ENCODE data around the gene DNAH2. TPM values are rescaled to one million over a fixed set of nuclear protein-coding genes. Genes with fewer than 3 reads are reported as not detected.

The DNAH2 gene
- total and polyA plus RNA-seq, 4 experiments from 2014 or later = not detected

GRCh38 chr17:7684851-7685532, 32.6 kb upstream of the DNAH2 start:
- H3K4me1 ChIP-seq (ENCODE audit: insufficient read depth, low read length) = peaks cover 40% of the 10 kb centered on the region
- H3K36me3 ChIP-seq (ENCODE audit: insufficient read depth, low read length) = no peaks in the 10 kb centered on the region
- peak overlapping the region; percentile 99 for H3K27ac ChIP-seq (ENCODE audit: low read depth, low read length)
- H3K4me3 Mint-ChIP-seq = peak overlapping the region; percentile 93 to 98 (median 96)
- peak overlapping the region; percentile 100 for H3K4me3 ChIP-seq (ENCODE audit: low read length in 2 of 2)
- intact Hi-C loops (cut with micrococcal nuclease) = loop anchor here (5.0 kb wide), 4 partner anchors 157 to 638 kb away; partner anchors contain the start of gene KCTD11
- H3K4me1 Mint-ChIP-seq = peaks cover 16 to 56% (median 40%) of the 10 kb centered on the region in 4 donors
- CTCF ChIA-PET (ENCODE audit: partially characterized antibody) = interaction anchor here (1.3 to 6.4 kb wide), 5 partner anchors 34 to 329 kb away, joined by 3 to 56 read pairs (median 4); partner anchors contain the start of genes FXR2 and SHBG
- H3K27me3 ChIP-seq (ENCODE audit: insufficient read depth, low read length) = no peaks in the 10 kb centered on the region
- POLR2A ChIA-PET (ENCODE audit: partially characterized antibody) = interaction anchor here (0.7 to 6.8 kb wide), 17 partner anchors 8 to 472 kb away, joined by 3 to 116 read pairs (median 28); partner anchors contain the start of genes ATP1B2, CD68, CNTROB and CYB5D1
- peaks cover 0 to 10% (median 0%) of the 10 kb centered on the region in 8 donors for H3K9me3 Mint-ChIP-seq
- no peaks in the 10 kb centered on the region for H3K27me3 Mint-ChIP-seq
- no peaks in the 10 kb centered on the region for H3K9me3 ChIP-seq (ENCODE audit: control insufficient read depth in 1 of 2, low read length in 2 of 2)
- peaks cover under 1 to 35% of the 10 kb centered on the region in 2 donors for H3K36me3 Mint-ChIP-seq
- DNase-seq = peak in 3 of 5 donors; percentile 32 to 41 (median 33)
- peak overlapping the region; percentile 98 to 100 (median 99) for H3K27ac Mint-ChIP-seq

GRCh38 chr17:7685533-7686221, 31.9 kb upstream of the DNAH2 start:
- ChIA-PET CTCF (ENCODE audit: partially characterized antibody) (interaction anchor here (0.6 to 6.4 kb wide), 18 partner anchors 8 to 640 kb away, joined by 3 to 56 read pairs (median 7); partner anchors contain the start of genes FXR2, MPDU1, SAT2 and SENP3), POLR2A (ENCODE audit: partially characterized antibody) (interaction anchor here (0.7 to 6.8 kb wide), 50 partner anchors 9 to 1268 kb away, joined by 3 to 116 read pairs (median 11); partner anchors contain the start of genes ACAP1, ATP1B2, CD68 and CNTROB)
- Histone ChIP-seq H3K36me3 (ENCODE audit: insufficient read depth, low read length) (no peaks in the 10 kb centered on the region), H3K9me3 (ENCODE audit: control insufficient read depth in 1 of 2, low read length in 2 of 2) (no peaks in the 10 kb centered on the region), H3K4me3 (ENCODE audit: low read length in 2 of 2) (peak overlapping the region; percentile 100), H3K4me1 (ENCODE audit: insufficient read depth, low read length) (peaks cover 40% of the 10 kb centered on the region), H3K27me3 (ENCODE audit: insufficient read depth, low read length) (no peaks in the 10 kb centered on the region), H3K27ac (ENCODE audit: low read depth, low read length) (peak overlapping the region; percentile 99)
- DNase-seq = peak; percentile 91 to 95 (median 94)
- H3K4me3 Mint-ChIP-seq = peak overlapping the region; percentile 93 to 98 (median 96)
- intact Hi-C loops (cut with micrococcal nuclease) = loop anchor here (1.0 to 5.0 kb wide), 12 partner anchors 58 to 638 kb away; partner anchors contain the start of genes KCTD11, MPDU1, NAA38 and POLR2A
- H3K36me3 Mint-ChIP-seq = peaks cover 5 to 38% of the 10 kb centered on the region in 2 donors
- peaks cover 19 to 59% (median 41%) of the 10 kb centered on the region in 4 donors for H3K4me1 Mint-ChIP-seq
- no peaks in the 10 kb centered on the region for H3K27me3 Mint-ChIP-seq
- peak overlapping the region; percentile 98 to 100 (median 99) for H3K27ac Mint-ChIP-seq
- peaks cover 0 to 10% (median 0%) of the 10 kb centered on the region in 8 donors for H3K9me3 Mint-ChIP-seq

- Histone ChIP-seq H3K4me3 (ENCODE audit: low read length in 2 of 2) (peak overlapping the region; percentile 100), H3K9me3 (ENCODE audit: control insufficient read depth in 1 of 2, low read length in 2 of 2) (no peaks in the 10 kb centered on the region), H3K27ac (ENCODE audit: low read depth, low read length) (peak overlapping the region; percentile 99), H3K36me3 (ENCODE audit: insufficient read depth, low read length) (no peaks in the 10 kb centered on the region), H3K4me1 (ENCODE audit: insufficient read depth, low read length) (peaks cover 40% of the 10 kb centered on the region), H3K27me3 (ENCODE audit: insufficient read depth, low read length) (no peaks in the 10 kb centered on the region)
- Mint-ChIP-seq H3K9me3 (peaks cover 0 to 10% (median 0%) of the 10 kb centered on the region in 8 donors), H3K36me3 (peaks cover 8 to 40% of the 10 kb centered on the region in 2 donors), H3K4me1 (peaks cover 19 to 59% (median 41%) of the 10 kb centered on the region in 4 donors), H3K27me3 (no peaks in the 10 kb centered on the region), H3K4me3 (peak overlapping the region; percentile 93 to 98 (median 96)), H3K27ac (peak overlapping the region; percentile 98 to 100 (median 99))
- ChIA-PET CTCF (ENCODE audit: partially characterized antibody) (interaction anchor here (0.6 to 6.4 kb wide), 40 partner anchors 7 to 641 kb away, joined by 3 to 56 read pairs (median 4); partner anchors contain the start of genes ATP1B2, FXR2, MPDU1 and NEURL4), POLR2A (ENCODE audit: partially characterized antibody) (interaction anchor here (0.6 to 6.8 kb wide), 69 partner anchors 10 to 1267 kb away, joined by 3 to 116 read pairs (median 6); partner anchors contain the start of genes ACAP1, ATP1B2, CD68 and CNTROB)
- intact Hi-C loops (cut with micrococcal nuclease) = loop anchor here (1.0 to 5.0 kb wide), 12 partner anchors 59 to 639 kb away; partner anchors contain the start of genes KCTD11, MPDU1, NAA38 and POLR2A
- DNase-seq = peak; percentile 86 to 94 (median 92)
These were observed 31.1 kb upstream of the DNAH2 start for GRCh38 chr17:7686222-7687071.

- CTCF ChIA-PET (ENCODE audit: partially characterized antibody) = interaction anchor here (0.6 to 6.4 kb wide), 48 partner anchors 8 to 641 kb away, joined by 3 to 56 read pairs (median 4); partner anchors contain the start of genes ACAP1, ALOXE3, ATP1B2 and FXR2
- H3K4me3 ChIP-seq (ENCODE audit: low read length in 2 of 2) = peak within 1 kb of the TSS; percentile 100
- Mint-ChIP-seq H3K27ac (peak within 1 kb of the TSS; percentile 98 to 100 (median 99)), H3K4me1 (peaks cover 19 to 57% (median 41%) of the 10 kb centered on the region in 4 donors), H3K4me3 (peak within 1 kb of the TSS; percentile 93 to 98 (median 96)), H3K9me3 (peaks cover 0 to 10% (median 0%) of the 10 kb centered on the region in 8 donors), H3K27me3 (no peaks in the 10 kb centered on the region), H3K36me3 (peaks cover 8 to 40% of the 10 kb centered on the region in 2 donors)
- no peaks in the 10 kb centered on the region for H3K27me3 ChIP-seq (ENCODE audit: insufficient read depth, low read length)
- no peaks in the 10 kb centered on the region for H3K36me3 ChIP-seq (ENCODE audit: insufficient read depth, low read length)
- POLR2A ChIA-PET (ENCODE audit: partially characterized antibody) = interaction anchor here (0.6 to 6.8 kb wide), 67 partner anchors 8 to 1267 kb away, joined by 3 to 116 read pairs (median 6); partner anchors contain the start of genes ACAP1, ATP1B2, CD68 and CNTROB
- peak within 1 kb of the TSS; percentile 99 for H3K27ac ChIP-seq (ENCODE audit: low read depth, low read length)
- no peaks in the 10 kb centered on the region for H3K9me3 ChIP-seq (ENCODE audit: control insufficient read depth in 1 of 2, low read length in 2 of 2)
- peak; percentile 86 to 95 (median 89) for DNase-seq
- intact Hi-C loops (cut with micrococcal nuclease) = loop anchor here (2.0 to 5.0 kb wide), 6 partner anchors 155 to 640 kb away; partner anchors contain the start of genes KCTD11 and POLR2A
- peaks cover 40% of the 10 kb centered on the region for H3K4me1 ChIP-seq (ENCODE audit: insufficient read depth, low read length)
These were observed 30.3 kb upstream of the DNAH2 start, which contains the start of gene TP53 for GRCh38 chr17:7687072-7687907. TP53 (minus strand) TSS chr17:7687490; CDS start chr17:7676594, 10,896 bp downstream.

- CTCF ChIA-PET (ENCODE audit: partially characterized antibody) = interaction anchor here (0.6 to 6.4 kb wide), 44 partner anchors 9 to 642 kb away, joined by 3 to 56 read pairs (median 5); partner anchors contain the start of genes ACAP1, ALOXE3, ATP1B2 and FXR2
These were observed 29.4 kb upstream of the DNAH2 start, which contains the start of gene WRAP53 for GRCh38 chr17:7687908-7688807. WRAP53 (plus strand) TSS chr17:7688477; CDS start chr17:7688649, 172 bp downstream.

More at GRCh38 chr17:7687908-7688807, 29.4 kb upstream of the DNAH2 start, which contains the start of gene WRAP53:
- Mint-ChIP-seq H3K36me3 (peaks cover 11 to 44% of the 10 kb centered on the region in 2 donors), H3K4me3 (peak within 1 kb of the TSS; percentile 93 to 98 (median 96)), H3K9me3 (peaks cover 0 to 10% (median 0%) of the 10 kb centered on the region in 8 donors), H3K27me3 (no peaks in the 10 kb centered on the region), H3K4me1 (peaks cover 18 to 53% (median 40%) of the 10 kb centered on the region in 4 donors), H3K27ac (peak within 1 kb of the TSS; percentile 98 to 100 (median 99))
- DNase-seq = peak; percentile 95 to 97 (median 96)
- H3K4me1 ChIP-seq (ENCODE audit: insufficient read depth, low read length) = peaks cover 40% of the 10 kb centered on the region
- POLR2A ChIA-PET (ENCODE audit: partially characterized antibody) = interaction anchor here (0.5 to 6.8 kb wide), 50 partner anchors 9 to 676 kb away, joined by 3 to 116 read pairs (median 11); partner anchors contain the start of genes ACAP1, ATP1B2, CD68 and CNTROB
- peak within 1 kb of the TSS; percentile 100 for H3K4me3 ChIP-seq (ENCODE audit: low read length in 2 of 2)
- no peaks in the 10 kb centered on the region for H3K9me3 ChIP-seq (ENCODE audit: control insufficient read depth in 1 of 2, low read length in 2 of 2)
- H3K27me3 ChIP-seq (ENCODE audit: insufficient read depth, low read length) = no peaks in the 10 kb centered on the region
- intact Hi-C loops (cut with micrococcal nuclease) = loop anchor here (1.0 to 5.0 kb wide), 13 partner anchors 38 to 641 kb away; partner anchors contain the start of genes ATP1B2, KCTD11, POLR2A and SENP3
- peak within 1 kb of the TSS; percentile 99 for H3K27ac ChIP-seq (ENCODE audit: low read depth, low read length)
- H3K36me3 ChIP-seq (ENCODE audit: insufficient read depth, low read length) = no peaks in the 10 kb centered on the region
